SH-SY5Y (cell line): ENCODE measurements around the gene FAU.

Experiments
- GATA2 ChIP-seq: IDR thresholded peaks from 2 replicates; pipeline ENCODE4 v1.6.1; 2011; ENCODE audit warnings: mild to moderate bottlenecking, low read depth, low read length
- GATA3 ChIP-seq: IDR thresholded peaks from 2 replicates; pipeline ENCODE4 v1.6.1; 2011; ENCODE audit warnings: low read depth, mild to moderate bottlenecking, low read length, moderate library complexity

DNA sequence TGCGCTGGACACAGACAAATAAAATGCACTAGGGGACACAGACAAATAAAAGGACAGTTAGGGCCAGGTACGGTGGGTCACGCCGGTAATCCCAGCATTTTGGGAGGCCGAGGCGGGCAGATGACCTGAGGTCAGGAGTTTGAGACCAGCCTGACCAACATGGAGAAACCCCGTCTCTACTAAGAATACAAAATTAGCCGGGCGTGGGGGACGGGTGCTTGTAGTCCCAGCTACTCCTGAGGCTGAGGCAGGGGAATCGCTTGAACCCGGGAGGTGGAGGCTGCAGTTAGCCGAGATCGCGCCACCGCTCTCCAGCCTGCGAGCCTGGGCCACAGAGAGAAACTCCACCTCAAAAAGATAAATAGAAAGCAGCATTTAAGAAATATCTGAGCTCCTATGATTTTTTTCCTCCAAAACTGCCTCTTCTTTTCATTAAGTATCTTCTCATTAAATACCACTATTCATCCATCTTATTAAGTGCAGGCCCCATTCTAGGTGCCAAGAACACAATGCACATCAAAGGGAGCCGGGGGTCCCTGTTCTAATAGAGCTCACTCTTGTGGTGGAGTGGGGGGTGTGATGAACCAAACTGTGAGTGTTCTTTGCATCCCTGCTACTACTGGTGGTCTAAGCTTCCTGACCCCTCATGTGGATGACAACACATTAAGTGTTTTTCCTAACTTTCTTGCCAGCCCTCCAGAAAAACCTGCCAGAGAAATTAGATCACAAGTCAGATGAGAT lies 3.7 kb downstream of the FAU start:
- TF ChIP-seq GATA2: no peak
- TF ChIP-seq GATA3: no peak
